GM21526 (cell line): Measurements from ENCODE around the gene TTC3.

Source experiments
- ATAC-seq: cut with Tn5 transposase; IDR thresholded peaks from one replicate; pipeline ENCODE4 v1.9.1; 2021; ENCODE audit warnings: moderate library complexity; ENCODE audit not compliant: unreplicated experiment, low FRiP score

Gene TTC3

GRCh38 chr21:37244501-37245095, 171.5 kb downstream of the TTC3 start:
- ATAC-seq = no peak

- ATAC-seq = no peak
Observed at GRCh38 chr21:37245151-37245550, 172.1 kb downstream of the TTC3 start.

GRCh38 chr21:37248298-37248697, 175.2 kb downstream of the TTC3 start:
- no peak for ATAC-seq

GRCh38 chr21:37249112-37249904, 176.3 kb downstream of the TTC3 start:
- ATAC-seq = no peak

GRCh38 chr21:37251294-37251634, 178.2 kb downstream of the TTC3 start:
- no peak for ATAC-seq
